ENCODE data around the gene RAPGEF1.

GRCh38 chr9:131640438-131641137 is 99.3 kb downstream of the RAPGEF1 start:
- TF ChIP-seq, protein P1, sequence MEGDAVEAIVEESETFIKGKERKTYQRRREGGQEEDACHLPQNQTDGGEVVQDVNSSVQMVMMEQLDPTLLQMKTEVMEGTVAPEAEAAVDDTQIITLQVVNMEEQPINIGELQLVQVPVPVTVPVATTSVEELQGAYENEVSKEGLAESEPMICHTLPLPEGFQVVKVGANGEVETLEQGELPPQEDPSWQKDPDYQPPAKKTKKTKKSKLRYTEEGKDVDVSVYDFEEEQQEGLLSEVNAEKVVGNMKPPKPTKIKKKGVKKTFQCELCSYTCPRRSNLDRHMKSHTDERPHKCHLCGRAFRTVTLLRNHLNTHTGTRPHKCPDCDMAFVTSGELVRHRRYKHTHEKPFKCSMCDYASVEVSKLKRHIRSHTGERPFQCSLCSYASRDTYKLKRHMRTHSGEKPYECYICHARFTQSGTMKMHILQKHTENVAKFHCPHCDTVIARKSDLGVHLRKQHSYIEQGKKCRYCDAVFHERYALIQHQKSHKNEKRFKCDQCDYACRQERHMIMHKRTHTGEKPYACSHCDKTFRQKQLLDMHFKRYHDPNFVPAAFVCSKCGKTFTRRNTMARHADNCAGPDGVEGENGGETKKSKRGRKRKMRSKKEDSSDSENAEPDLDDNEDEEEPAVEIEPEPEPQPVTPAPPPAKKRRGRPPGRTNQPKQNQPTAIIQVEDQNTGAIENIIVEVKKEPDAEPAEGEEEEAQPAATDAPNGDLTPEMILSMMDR (IDR thresholded peaks at IDR 0.05), result no peak
- no peak for TF ChIP-seq EZH2 (IDR thresholded peaks at IDR 0.05)
